NCI-H2107 treated with DMSO at 0.1 percent for 48 hours (cell line): ENCODE results near the gene UNC79.

ENCODE experiments used
- DNase-seq: peaks from one replicate; lab custom pipeline; 2025; ENCODE audit not compliant: unreplicated experiment; lab: John Stamatoyannopoulos, UW

UNC79 gene

DNA sequence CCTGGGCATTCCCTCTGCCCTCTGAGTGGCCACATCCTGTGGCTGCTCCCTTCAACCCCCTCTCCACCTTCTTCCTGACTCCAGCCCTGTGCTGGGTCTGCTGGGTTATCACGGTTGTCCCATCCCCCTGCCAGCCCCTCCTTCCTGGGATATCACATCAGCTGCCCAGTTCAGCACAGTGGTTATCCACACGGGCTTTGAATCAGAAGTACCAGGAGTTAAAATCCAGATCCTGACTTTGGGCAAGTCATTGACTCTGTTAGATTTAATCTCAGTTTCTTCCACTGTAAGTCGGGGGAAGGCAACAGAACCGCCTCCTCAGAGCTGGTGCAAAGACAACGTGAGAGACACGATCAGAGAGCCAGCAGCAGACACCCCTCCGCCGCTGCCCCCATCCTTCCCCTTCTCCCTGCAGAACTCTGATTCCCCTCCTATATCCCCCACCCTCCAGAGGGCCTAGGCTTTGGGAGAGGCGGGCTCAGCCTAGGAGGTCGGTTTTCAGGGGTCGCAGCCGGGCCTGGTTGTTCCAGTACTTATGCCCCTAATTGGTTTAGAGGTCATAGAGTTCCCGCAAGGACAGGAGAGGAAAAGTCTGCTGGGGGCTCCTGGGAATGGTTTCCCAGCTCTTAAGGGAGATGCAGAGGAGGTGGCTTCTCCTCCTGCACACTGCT is 315.0 kb downstream of the UNC79 start:
- DNase-seq, result no peak

DNA sequence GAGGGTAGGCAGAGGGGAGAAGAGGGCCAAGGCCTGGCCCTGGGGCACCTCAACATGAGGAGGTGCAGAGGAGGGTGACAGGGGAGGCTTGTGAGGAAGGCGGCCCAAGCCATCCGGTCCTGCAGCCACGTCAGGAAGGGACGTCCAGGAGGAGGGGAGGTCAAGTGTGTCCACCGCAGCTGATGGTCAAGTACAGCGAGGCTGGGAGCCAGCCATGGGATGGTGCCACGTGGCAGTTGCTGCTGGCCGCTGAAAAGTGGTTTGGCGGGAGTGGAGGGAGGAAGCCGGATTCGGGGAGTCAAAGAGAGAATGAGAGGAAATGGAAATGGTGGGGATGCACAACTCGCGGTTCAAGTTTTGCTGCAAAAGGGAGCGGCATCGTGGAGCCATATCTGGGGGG is 316.4 kb downstream of the UNC79 start:
- DNase-seq, result no peak

DNA sequence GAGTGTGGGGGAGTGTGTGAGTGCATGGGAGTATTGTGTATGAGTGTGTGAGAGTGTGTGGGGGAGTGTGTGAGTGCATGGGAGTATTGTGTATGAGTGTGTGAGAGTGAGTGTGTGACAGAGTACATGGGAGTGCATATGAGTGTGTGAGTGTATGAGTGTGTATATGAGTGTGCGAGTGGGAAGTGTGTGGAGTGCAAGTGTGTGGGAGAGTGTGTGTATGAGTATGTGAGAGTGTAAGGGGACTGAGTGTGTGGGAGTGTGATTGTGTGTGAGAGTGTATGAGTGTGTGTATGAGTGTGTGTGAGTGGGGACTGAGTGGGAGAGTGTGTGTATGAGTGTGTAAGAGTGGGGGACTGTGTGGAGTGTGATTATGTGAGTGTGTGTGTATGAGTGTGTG is 316.8 kb downstream of the UNC79 start:
- no peak for DNase-seq

DNA sequence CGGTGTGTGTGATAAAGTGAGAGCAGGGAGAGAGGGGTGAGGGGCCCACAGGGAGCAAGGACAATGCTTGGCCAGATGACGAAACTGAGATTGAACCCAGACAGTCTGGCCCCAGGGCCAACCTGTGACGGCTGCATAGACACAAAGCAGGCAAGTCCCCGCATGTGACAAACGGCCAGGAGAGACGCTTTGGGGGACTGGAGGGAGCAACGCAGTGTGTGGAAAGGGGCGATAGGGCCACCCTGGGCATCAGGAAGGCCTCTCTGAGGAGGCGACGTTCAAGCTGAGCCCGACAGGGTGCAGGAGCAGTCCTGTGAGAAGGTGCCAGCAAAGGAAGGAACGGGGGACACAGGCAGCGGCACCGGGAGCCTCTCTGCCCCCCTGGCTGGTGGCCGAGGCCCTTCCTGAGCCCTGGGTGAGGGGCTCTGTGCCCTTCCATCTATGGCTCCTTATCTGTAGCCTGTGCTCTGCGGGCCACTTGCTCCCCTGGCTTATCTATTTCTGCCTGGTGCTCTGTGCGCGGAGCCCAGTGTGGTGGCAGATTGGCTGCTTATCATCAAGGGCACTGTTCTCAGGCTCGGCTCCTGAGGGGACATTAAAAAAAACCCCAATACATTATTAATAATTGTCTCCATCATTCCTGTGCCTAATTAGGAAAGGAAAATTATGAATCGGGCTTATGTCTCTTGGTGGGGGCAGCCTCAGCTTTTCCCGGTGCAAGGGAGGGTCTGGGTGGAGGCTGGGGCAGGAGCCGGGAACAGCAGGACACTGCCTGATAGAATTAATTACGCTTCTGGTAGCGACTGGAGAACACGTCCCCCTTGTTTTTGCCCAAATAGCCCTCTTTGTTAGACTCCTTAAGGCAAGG is 317.7 kb downstream of the UNC79 start:
- DNase-seq, result no peak

GRCh38 chr14:93749076-93749420 is 318.3 kb downstream of the UNC79 start:
- no peak for DNase-seq

- no peak for DNase-seq
Observed at GRCh38 chr14:93751946-93752655, 321.4 kb downstream of the UNC79 start.

DNA sequence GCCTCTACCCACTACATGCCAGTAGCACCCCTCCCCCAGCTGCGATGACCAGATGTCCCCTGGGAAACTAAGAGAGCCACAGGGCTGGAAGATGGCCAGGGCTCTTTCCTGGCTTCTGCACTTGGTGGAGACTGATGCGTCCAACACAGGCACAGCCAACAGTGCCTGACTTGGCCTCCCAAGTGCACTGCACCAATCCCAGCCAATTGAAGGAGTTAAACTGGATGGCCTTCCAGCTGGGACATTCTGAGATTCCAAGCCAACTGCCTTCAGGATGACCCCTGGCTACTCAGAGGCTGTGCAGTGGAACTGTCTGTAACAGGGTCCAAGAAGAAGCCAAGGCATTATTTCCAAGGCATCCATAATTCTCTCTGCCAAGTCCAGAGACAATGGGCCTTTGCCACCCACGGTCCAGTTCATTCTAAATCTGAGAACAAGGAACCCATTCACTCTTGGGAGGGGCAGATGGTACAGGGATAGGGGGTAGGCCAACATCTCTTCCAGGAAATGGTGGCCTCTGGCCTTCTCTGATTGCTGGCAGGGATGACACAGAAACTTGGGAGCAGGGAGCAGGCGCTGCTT is 322.3 kb downstream of the UNC79 start:
- DNase-seq, result no peak

GRCh38 chr14:93753647-93754046 is 322.9 kb downstream of the UNC79 start:
- no peak for DNase-seq

DNA sequence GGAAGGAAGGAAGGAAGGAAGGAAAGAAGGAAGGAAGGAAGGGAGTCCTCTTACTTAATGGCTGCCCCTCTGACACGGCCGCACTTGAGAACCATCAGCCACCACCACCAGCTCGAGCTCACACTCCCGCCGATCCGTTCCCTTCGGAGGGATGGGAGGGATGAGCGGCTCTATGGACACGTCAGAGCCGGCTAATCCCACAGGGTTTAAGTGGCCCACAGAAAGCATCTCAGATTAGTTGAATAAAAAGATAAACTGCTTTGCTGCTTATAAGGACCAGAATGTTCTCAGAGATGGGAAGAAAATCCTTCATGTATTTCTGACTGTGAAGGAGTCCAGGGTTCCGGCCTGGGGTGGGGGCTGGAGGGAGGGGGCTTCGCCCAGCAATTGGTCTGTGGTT is 326.5 kb downstream of the UNC79 start:
- DNase-seq, result no peak
